HEK293 (cell line): Measurements from ENCODE around the gene SYN1.

Source experiments
- CTCF ChIP-seq: fragments of 450-650 bp; formaldehyde crosslinking; IDR thresholded peaks from 2 replicates; pipeline ENCODE4 v1.5.1; 2016; ENCODE audit warnings: missing biosample characterization, missing genetic modification characterization
- KLF10 ChIP-seq: fragments of 450-650 bp; IDR thresholded peaks from 2 replicates; pipeline ENCODE4 v1.5.1; 2018; ENCODE audit warnings: missing biosample characterization, mild to moderate bottlenecking, missing genetic modification characterization
- SP2 ChIP-seq: fragments of 450-650 bp; formaldehyde crosslinking; IDR thresholded peaks from 2 replicates; pipeline ENCODE4 v1.5.1; 2016; ENCODE audit warnings: missing biosample characterization, missing genetic modification characterization
- ZNF514 ChIP-seq: fragments of 450-650 bp; formaldehyde crosslinking; IDR thresholded peaks from 2 replicates; pipeline ENCODE4 v1.5.1; 2016; ENCODE audit warnings: missing biosample characterization, missing genetic modification characterization
- ZNF580 ChIP-seq: fragments of 450-650 bp; formaldehyde crosslinking; IDR thresholded peaks from 2 replicates; pipeline ENCODE4 v1.5.1; 2016; ENCODE audit warnings: missing biosample characterization, missing genetic modification characterization
- TF ChIP-seq, protein P1 (sequence below): sonication (generic); formaldehyde crosslinking; IDR thresholded peaks from 2 replicates; pipeline ENCODE4 v1.8.1; 2022; ENCODE audit warnings: mild to moderate bottlenecking, moderate library complexity, missing genetic modification reagents
- TF ChIP-seq, protein P2 (sequence below): fragments of 450-650 bp; formaldehyde crosslinking; IDR thresholded peaks from 2 replicates; pipeline ENCODE4 v1.5.1; 2017; ENCODE audit warnings: missing biosample characterization, missing genetic modification characterization
- TF ChIP-seq, protein P3 (sequence below): fragments of 450-650 bp; formaldehyde crosslinking; IDR thresholded peaks from 2 replicates; pipeline ENCODE4 v1.5.1; 2016; ENCODE audit warnings: missing biosample characterization, missing genetic modification characterization

DNA sequence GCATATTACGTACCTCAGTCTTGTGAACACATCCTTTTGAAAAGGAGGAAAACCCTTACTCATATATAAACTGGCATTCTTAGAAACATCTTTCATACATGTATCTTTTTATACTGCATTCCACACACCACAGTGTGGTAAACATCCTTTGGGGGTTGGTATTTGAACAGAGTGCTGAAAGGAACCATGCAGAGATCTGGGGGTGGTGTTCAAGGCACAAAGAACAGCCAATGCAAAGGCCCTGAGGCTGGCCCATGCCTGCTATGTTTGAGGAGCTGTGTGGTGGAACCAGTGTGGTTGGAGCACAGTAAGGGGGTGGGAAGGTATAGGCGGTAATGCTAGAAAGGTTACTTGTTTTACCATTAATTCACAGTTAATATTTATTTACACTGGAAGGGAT is 28.7 kb upstream of the SYN1 start:
- TF ChIP-seq KLF10 (tag by site-specific recombination) (no peak), CTCF (tag by site-specific recombination) (no peak), SP2 (tag by site-specific recombination) (no peak), ZNF514 (no peak), ZNF580 (tag by site-specific recombination) (no peak)
- TF ChIP-seq, protein P1, sequence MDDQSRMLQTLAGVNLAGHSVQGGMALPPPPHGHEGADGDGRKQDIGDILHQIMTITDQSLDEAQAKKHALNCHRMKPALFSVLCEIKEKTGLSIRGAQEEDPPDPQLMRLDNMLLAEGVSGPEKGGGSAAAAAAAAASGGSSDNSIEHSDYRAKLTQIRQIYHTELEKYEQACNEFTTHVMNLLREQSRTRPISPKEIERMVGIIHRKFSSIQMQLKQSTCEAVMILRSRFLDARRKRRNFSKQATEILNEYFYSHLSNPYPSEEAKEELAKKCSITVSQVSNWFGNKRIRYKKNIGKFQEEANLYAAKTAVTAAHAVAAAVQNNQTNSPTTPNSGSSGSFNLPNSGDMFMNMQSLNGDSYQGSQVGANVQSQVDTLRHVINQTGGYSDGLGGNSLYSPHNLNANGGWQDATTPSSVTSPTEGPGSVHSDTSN (CRISPR knock-in tag): no peak
- TF ChIP-seq, protein P2, sequence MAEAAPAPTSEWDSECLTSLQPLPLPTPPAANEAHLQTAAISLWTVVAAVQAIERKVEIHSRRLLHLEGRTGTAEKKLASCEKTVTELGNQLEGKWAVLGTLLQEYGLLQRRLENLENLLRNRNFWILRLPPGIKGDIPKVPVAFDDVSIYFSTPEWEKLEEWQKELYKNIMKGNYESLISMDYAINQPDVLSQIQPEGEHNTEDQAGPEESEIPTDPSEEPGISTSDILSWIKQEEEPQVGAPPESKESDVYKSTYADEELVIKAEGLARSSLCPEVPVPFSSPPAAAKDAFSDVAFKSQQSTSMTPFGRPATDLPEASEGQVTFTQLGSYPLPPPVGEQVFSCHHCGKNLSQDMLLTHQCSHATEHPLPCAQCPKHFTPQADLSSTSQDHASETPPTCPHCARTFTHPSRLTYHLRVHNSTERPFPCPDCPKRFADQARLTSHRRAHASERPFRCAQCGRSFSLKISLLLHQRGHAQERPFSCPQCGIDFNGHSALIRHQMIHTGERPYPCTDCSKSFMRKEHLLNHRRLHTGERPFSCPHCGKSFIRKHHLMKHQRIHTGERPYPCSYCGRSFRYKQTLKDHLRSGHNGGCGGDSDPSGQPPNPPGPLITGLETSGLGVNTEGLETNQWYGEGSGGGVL (tag by site-specific recombination): no peak
- TF ChIP-seq, protein P3, sequence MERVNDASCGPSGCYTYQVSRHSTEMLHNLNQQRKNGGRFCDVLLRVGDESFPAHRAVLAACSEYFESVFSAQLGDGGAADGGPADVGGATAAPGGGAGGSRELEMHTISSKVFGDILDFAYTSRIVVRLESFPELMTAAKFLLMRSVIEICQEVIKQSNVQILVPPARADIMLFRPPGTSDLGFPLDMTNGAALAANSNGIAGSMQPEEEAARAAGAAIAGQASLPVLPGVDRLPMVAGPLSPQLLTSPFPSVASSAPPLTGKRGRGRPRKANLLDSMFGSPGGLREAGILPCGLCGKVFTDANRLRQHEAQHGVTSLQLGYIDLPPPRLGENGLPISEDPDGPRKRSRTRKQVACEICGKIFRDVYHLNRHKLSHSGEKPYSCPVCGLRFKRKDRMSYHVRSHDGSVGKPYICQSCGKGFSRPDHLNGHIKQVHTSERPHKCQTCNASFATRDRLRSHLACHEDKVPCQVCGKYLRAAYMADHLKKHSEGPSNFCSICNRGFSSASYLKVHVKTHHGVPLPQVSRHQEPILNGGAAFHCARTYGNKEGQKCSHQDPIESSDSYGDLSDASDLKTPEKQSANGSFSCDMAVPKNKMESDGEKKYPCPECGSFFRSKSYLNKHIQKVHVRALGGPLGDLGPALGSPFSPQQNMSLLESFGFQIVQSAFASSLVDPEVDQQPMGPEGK (tag by site-specific recombination): no peak
